Stimulated activated memory B cell treated with anti-CD40 and anti-IgM and Interleukin-4, amounts not matched to agents 10 μg/mL and 1 μg/mL and 100 μg/mL, for 72 hours (primary cell): ENCODE measurements around the gene NINL.

ENCODE experiments used
- ATAC-seq: fragments of 150-1000 bp; cut with Tn5 transposase; 2 replicates; pipeline ENCODE4 v1.10.0; 2021
- H3K27ac Mint-ChIP-seq: one replicate; pipeline ENCODE4 v1.8.0; 2022; ENCODE audit warnings: mild to moderate bottlenecking, mixed read lengths
- H3K27me3 Mint-ChIP-seq: one replicate; pipeline ENCODE4 v1.8.0; 2022; ENCODE audit warnings: mixed read lengths
- H3K36me3 Mint-ChIP-seq: one replicate; pipeline ENCODE4 v1.8.0; 2022; ENCODE audit warnings: mixed read lengths
- H3K4me1 Mint-ChIP-seq: one replicate; pipeline ENCODE4 v1.8.0; 2022; ENCODE audit warnings: mixed read lengths
- H3K4me3 Mint-ChIP-seq: one replicate; pipeline ENCODE4 v1.8.0; 2022; ENCODE audit warnings: mild to moderate bottlenecking, moderate library complexity, mixed read lengths
- H3K9me3 Mint-ChIP-seq: one replicate; pipeline ENCODE4 v1.8.0; 2022; ENCODE audit warnings: mixed read lengths

The NINL gene

GRCh38 chr20:25549843-25550477 is 35.4 kb downstream of the NINL start:
- peaks cover 5% of the 10 kb centered on the region for H3K4me1 Mint-ChIP-seq

GRCh38 chr20:25549172-25549773 is 36.1 kb downstream of the NINL start:
- Mint-ChIP-seq H3K9me3 (no peaks in the 10 kb centered on the region), H3K36me3 (no peaks in the 10 kb centered on the region), H3K27ac (no peak overlapping the region), H3K4me3 (no peak overlapping the region), H3K4me1 (peaks cover 5% of the 10 kb centered on the region), H3K27me3 (peaks cover 28% of the 10 kb centered on the region)
- no peak for ATAC-seq

More at GRCh38 chr20:25549843-25550477, 35.4 kb downstream of the NINL start:
- Mint-ChIP-seq H3K36me3 (no peaks in the 10 kb centered on the region), H3K9me3 (no peaks in the 10 kb centered on the region), H3K27me3 (peaks cover 28% of the 10 kb centered on the region), H3K27ac (no peak overlapping the region), H3K4me3 (no peak overlapping the region)
- ATAC-seq, result no peak

- no peaks in the 10 kb centered on the region for H3K9me3 Mint-ChIP-seq
- ATAC-seq, result peak; percentile 61
- peaks cover 28% of the 10 kb centered on the region for H3K27me3 Mint-ChIP-seq
- no peak overlapping the region for H3K27ac Mint-ChIP-seq
- no peaks in the 10 kb centered on the region for H3K36me3 Mint-ChIP-seq
- peaks cover under 1% of the 10 kb centered on the region for H3K4me1 Mint-ChIP-seq
- H3K4me3 Mint-ChIP-seq, result no peak overlapping the region
Observed at GRCh38 chr20:25548613-25549086, 36.7 kb downstream of the NINL start.

- Mint-ChIP-seq H3K27me3 (peaks cover 28% of the 10 kb centered on the region), H3K27ac (no peak overlapping the region), H3K9me3 (no peaks in the 10 kb centered on the region), H3K4me3 (no peak overlapping the region), H3K36me3 (no peaks in the 10 kb centered on the region), H3K4me1 (no peaks in the 10 kb centered on the region)
- no peak for ATAC-seq
Observed at GRCh38 chr20:25547999-25548398, 37.3 kb downstream of the NINL start.

- H3K9me3 Mint-ChIP-seq, result no peaks in the 10 kb centered on the region
- no peaks in the 10 kb centered on the region for H3K36me3 Mint-ChIP-seq
- no peak overlapping the region for H3K4me3 Mint-ChIP-seq
- peaks cover 28% of the 10 kb centered on the region for H3K27me3 Mint-ChIP-seq
- H3K4me1 Mint-ChIP-seq, result peaks cover under 1% of the 10 kb centered on the region
- H3K27ac Mint-ChIP-seq, result no peak overlapping the region
- no peak for ATAC-seq
Observed at GRCh38 chr20:25547063-25547462, 38.3 kb downstream of the NINL start.

- no peak overlapping the region for H3K4me3 Mint-ChIP-seq
- no peaks in the 10 kb centered on the region for H3K9me3 Mint-ChIP-seq
- peaks cover 28% of the 10 kb centered on the region for H3K27me3 Mint-ChIP-seq
- no peaks in the 10 kb centered on the region for H3K36me3 Mint-ChIP-seq
- H3K4me1 Mint-ChIP-seq, result peaks cover 8% of the 10 kb centered on the region
- H3K27ac Mint-ChIP-seq, result no peak overlapping the region
- ATAC-seq, result no peak
Observed at GRCh38 chr20:25546048-25546447, 39.3 kb downstream of the NINL start.

- H3K27me3 Mint-ChIP-seq, result peaks cover 26% of the 10 kb centered on the region
- ATAC-seq, result no peak
- H3K36me3 Mint-ChIP-seq, result no peaks in the 10 kb centered on the region
- no peaks in the 10 kb centered on the region for H3K9me3 Mint-ChIP-seq
- H3K27ac Mint-ChIP-seq, result no peak overlapping the region
- H3K4me3 Mint-ChIP-seq, result no peak overlapping the region
- peaks cover 9% of the 10 kb centered on the region for H3K4me1 Mint-ChIP-seq
Observed at GRCh38 chr20:25545171-25545570, 40.2 kb downstream of the NINL start.

GRCh38 chr20:25544734-25545133 is 40.6 kb downstream of the NINL start:
- Mint-ChIP-seq H3K36me3 (no peaks in the 10 kb centered on the region), H3K27ac (no peak overlapping the region), H3K27me3 (peaks cover 22% of the 10 kb centered on the region), H3K4me1 (peaks cover 14% of the 10 kb centered on the region), H3K9me3 (no peaks in the 10 kb centered on the region), H3K4me3 (no peak overlapping the region)
- no peak for ATAC-seq

- Mint-ChIP-seq H3K27ac (no peak overlapping the region), H3K4me1 (peaks cover 17% of the 10 kb centered on the region), H3K9me3 (no peaks in the 10 kb centered on the region), H3K27me3 (peaks cover 18% of the 10 kb centered on the region), H3K36me3 (no peaks in the 10 kb centered on the region), H3K4me3 (no peak overlapping the region)
- no peak for ATAC-seq
Observed at GRCh38 chr20:25544311-25544710, 41.0 kb downstream of the NINL start.

- no peak overlapping the region for H3K27ac Mint-ChIP-seq
- H3K4me3 Mint-ChIP-seq, result no peak overlapping the region
- peaks cover 23% of the 10 kb centered on the region for H3K4me1 Mint-ChIP-seq
Observed at GRCh38 chr20:25543068-25543467, 42.3 kb downstream of the NINL start.

GRCh38 chr20:25541676-25542075 is 43.7 kb downstream of the NINL start:
- Mint-ChIP-seq H3K9me3 (no peaks in the 10 kb centered on the region), H3K4me3 (no peak overlapping the region), H3K36me3 (no peaks in the 10 kb centered on the region), H3K4me1 (peaks cover 23% of the 10 kb centered on the region), H3K27ac (no peak overlapping the region), H3K27me3 (no peaks in the 10 kb centered on the region)
- ATAC-seq, result no peak

More at GRCh38 chr20:25543068-25543467, 42.3 kb downstream of the NINL start:
- Mint-ChIP-seq H3K27me3 (peaks cover 5% of the 10 kb centered on the region), H3K9me3 (no peaks in the 10 kb centered on the region), H3K36me3 (no peaks in the 10 kb centered on the region)
- ATAC-seq, result no peak

- H3K4me1 Mint-ChIP-seq, result peaks cover 23% of the 10 kb centered on the region
- no peaks in the 10 kb centered on the region for H3K36me3 Mint-ChIP-seq
- no peaks in the 10 kb centered on the region for H3K9me3 Mint-ChIP-seq
- H3K27me3 Mint-ChIP-seq, result no peaks in the 10 kb centered on the region
- H3K27ac Mint-ChIP-seq, result no peak overlapping the region
- ATAC-seq, result peak; percentile 24
- peak overlapping the region; percentile 66 for H3K4me3 Mint-ChIP-seq
Observed at GRCh38 chr20:25539742-25540672, 45.3 kb downstream of the NINL start.

- peak; percentile 15 for ATAC-seq
- Mint-ChIP-seq H3K9me3 (no peaks in the 10 kb centered on the region), H3K27me3 (no peaks in the 10 kb centered on the region), H3K27ac (no peak overlapping the region), H3K4me3 (peak overlapping the region; percentile 66), H3K36me3 (no peaks in the 10 kb centered on the region), H3K4me1 (peaks cover 23% of the 10 kb centered on the region)
Observed at GRCh38 chr20:25538838-25539665, 46.3 kb downstream of the NINL start.

GRCh38 chr20:25537890-25538289 is 47.4 kb downstream of the NINL start:
- no peak overlapping the region for H3K27ac Mint-ChIP-seq
- no peaks in the 10 kb centered on the region for H3K9me3 Mint-ChIP-seq
- H3K36me3 Mint-ChIP-seq, result no peaks in the 10 kb centered on the region
- no peak overlapping the region for H3K4me3 Mint-ChIP-seq
- peaks cover 23% of the 10 kb centered on the region for H3K4me1 Mint-ChIP-seq
- H3K27me3 Mint-ChIP-seq, result peaks cover 6% of the 10 kb centered on the region
- no peak for ATAC-seq

GRCh38 chr20:25535762-25536161 is 49.6 kb downstream of the NINL start:
- peaks cover 9% of the 10 kb centered on the region for H3K27me3 Mint-ChIP-seq
- H3K36me3 Mint-ChIP-seq, result no peaks in the 10 kb centered on the region
- peaks cover 14% of the 10 kb centered on the region for H3K4me1 Mint-ChIP-seq
- no peaks in the 10 kb centered on the region for H3K9me3 Mint-ChIP-seq
- H3K4me3 Mint-ChIP-seq, result no peak overlapping the region
- H3K27ac Mint-ChIP-seq, result no peak overlapping the region
- no peak for ATAC-seq
